Measurements from ENCODE around the gene MTG2. TPM values are rescaled to one million over a fixed set of nuclear protein-coding genes. Genes with fewer than 3 reads are reported as not detected.

MTG2 gene
- total and polyA plus RNA-seq, 2 of the 4 experiments (the other 2 are of a cell fraction) = 11.5 to 25.2 TPM

DNA sequence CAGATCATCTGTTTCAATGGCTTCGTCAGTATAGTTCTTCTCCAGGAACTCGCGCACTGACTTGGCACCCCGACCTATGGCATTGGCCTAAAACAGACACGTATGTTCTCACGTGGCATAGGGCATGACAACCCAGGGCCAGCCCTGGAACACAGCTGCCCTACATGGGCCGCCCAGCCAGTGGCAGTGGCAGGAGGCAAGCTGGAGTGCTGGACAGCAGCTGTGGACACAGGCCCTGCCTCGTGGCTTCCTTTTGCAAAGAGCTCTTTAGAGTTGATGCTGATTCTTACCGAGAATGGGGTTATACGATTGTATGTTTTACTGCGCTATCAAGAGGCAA is 44.7 kb upstream of the MTG2 start:
- dilution Hi-C loops (cut with HindIII; ENCODE audit: low sequenced_read_pairs, unreplicated experiment) (no loop called here), intact Hi-C loops (cut with micrococcal nuclease) (no loop called here), in situ Hi-C loops (cut with MboI; ENCODE audit: low sequenced_read_pairs) (no loop called here)
- H4K20me1 ChIP-seq (ENCODE audit: insufficient read depth, low read length) = peaks cover 97% of the 10 kb centered on the region
- H4K5ac ChIP-seq (ENCODE audit: low read depth, low read length) = no peak overlapping the region
- CTCF ChIA-PET = no interaction called here
- POLR2A ChIA-PET (ENCODE audit: unreplicated experiment) = no interaction called here
- H3K4me1 ChIP-seq (ENCODE audit: control insufficient read depth, insufficient read depth, low read length) = peaks cover 12% of the 10 kb centered on the region
- H2AK9ac ChIP-seq (replicated peaks; ENCODE audit: low read depth, low read length, poor library complexity) = no peak overlapping the region
- no peak overlapping the region for H2BK5ac ChIP-seq (ENCODE audit: low read depth, low read length, poor library complexity, severe bottlenecking)
- H3K14ac ChIP-seq (replicated peaks; ENCODE audit: low read depth, low read length) = no peak overlapping the region
- H4K91ac ChIP-seq (ENCODE audit: insufficient read depth, low read depth, low read length) = no peak overlapping the region
- ATAC-seq (ENCODE audit: low read depth) = no peak
- peaks cover 8% of the 10 kb centered on the region; the same call in 1 of the 2 replicates for H3K9me1 ChIP-seq (ENCODE audit: insufficient read depth, low read length)
- H3K79me1 ChIP-seq (ENCODE audit: low read depth in 1 of 2, low read length in 2 of 2) = peaks cover 13 to 80% of the 10 kb centered on the region in 2 experiments
- H2AFZ ChIP-seq (replicated peaks; ENCODE audit: low read length, poor library complexity) = no peak overlapping the region
- H3K56ac ChIP-seq (ENCODE audit: extremely low read depth, insufficient read depth, low read length) = no peak overlapping the region
- no peak overlapping the region for H3K9ac ChIP-seq (ENCODE audit: low read depth, low read length)
- H2BK120ac ChIP-seq (ENCODE audit: low read depth, low read length) = no peak overlapping the region
- H3K18ac ChIP-seq (ENCODE audit: low read depth, low read length) = no peak overlapping the region
- H4K8ac ChIP-seq (ENCODE audit: low read depth in 2 of 2, low read length in 2 of 2) = no peak overlapping the region
- no peak overlapping the region for H2BK15ac ChIP-seq (ENCODE audit: low read depth, low read length)
- H2BK20ac ChIP-seq (ENCODE audit: low read depth, low read length) = no peak overlapping the region
- 89% methylated on average over 4 of the region's 11 CpGs; no CpG with 5 or more reads in 1 of the 2 experiments for WGBS, 2 experiments (ENCODE audit: extremely low coverage in 2 of 2, insufficient read length in 1 of 2)
- no peak overlapping the region for H3K4ac ChIP-seq (ENCODE audit: low read depth, low read length)
- TF ChIP-seq, protein P1, sequence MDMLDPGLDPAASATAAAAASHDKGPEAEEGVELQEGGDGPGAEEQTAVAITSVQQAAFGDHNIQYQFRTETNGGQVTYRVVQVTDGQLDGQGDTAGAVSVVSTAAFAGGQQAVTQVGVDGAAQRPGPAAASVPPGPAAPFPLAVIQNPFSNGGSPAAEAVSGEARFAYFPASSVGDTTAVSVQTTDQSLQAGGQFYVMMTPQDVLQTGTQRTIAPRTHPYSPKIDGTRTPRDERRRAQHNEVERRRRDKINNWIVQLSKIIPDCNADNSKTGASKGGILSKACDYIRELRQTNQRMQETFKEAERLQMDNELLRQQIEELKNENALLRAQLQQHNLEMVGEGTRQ (IDR thresholded peaks at IDR 0.05; ENCODE audit: low read depth, low read length) = no peak
- no peak for TF ChIP-seq RFX5 (IDR thresholded peaks at IDR 0.05; ENCODE audit: low read depth, low read length)
- TF ChIP-seq, protein P2, sequence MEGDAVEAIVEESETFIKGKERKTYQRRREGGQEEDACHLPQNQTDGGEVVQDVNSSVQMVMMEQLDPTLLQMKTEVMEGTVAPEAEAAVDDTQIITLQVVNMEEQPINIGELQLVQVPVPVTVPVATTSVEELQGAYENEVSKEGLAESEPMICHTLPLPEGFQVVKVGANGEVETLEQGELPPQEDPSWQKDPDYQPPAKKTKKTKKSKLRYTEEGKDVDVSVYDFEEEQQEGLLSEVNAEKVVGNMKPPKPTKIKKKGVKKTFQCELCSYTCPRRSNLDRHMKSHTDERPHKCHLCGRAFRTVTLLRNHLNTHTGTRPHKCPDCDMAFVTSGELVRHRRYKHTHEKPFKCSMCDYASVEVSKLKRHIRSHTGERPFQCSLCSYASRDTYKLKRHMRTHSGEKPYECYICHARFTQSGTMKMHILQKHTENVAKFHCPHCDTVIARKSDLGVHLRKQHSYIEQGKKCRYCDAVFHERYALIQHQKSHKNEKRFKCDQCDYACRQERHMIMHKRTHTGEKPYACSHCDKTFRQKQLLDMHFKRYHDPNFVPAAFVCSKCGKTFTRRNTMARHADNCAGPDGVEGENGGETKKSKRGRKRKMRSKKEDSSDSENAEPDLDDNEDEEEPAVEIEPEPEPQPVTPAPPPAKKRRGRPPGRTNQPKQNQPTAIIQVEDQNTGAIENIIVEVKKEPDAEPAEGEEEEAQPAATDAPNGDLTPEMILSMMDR (conservative IDR thresholded peaks at IDR 0.05; ENCODE audit: low read depth, low read length) = no peak
- TF ChIP-seq ELK1 (IDR thresholded peaks at IDR 0.05; ENCODE audit: borderline replicate concordance, low read depth, low read length) = no peak
- TF ChIP-seq FOS (IDR thresholded peaks at IDR 0.05; ENCODE audit: low read depth, low read length) = no peak
- TF ChIP-seq MAFK (IDR thresholded peaks at IDR 0.05; ENCODE audit: low read depth, low read length) = no peak
- TF ChIP-seq MAZ (IDR thresholded peaks at IDR 0.05; ENCODE audit: borderline replicate concordance, low read depth, low read length) = no peak
- no peak overlapping the region for H2AK5ac ChIP-seq (ENCODE audit: low read depth, low read length)
- no peak overlapping the region for H3K4me3 ChIP-seq (ENCODE audit: insufficient read depth, low read depth, low read length)
- no peak overlapping the region for H3K27ac ChIP-seq (ENCODE audit: insufficient read depth, low read length)
- peaks cover 59% of the 10 kb centered on the region for H3K36me3 ChIP-seq (ENCODE audit: control insufficient read depth, insufficient read depth, low read length)
- H3K27me3 ChIP-seq (ENCODE audit: control insufficient read depth, insufficient read depth, low read length) = no peaks in the 10 kb centered on the region
- no peak for DNase-seq
- H3K23ac ChIP-seq (ENCODE audit: low read depth, low read length) = no peak overlapping the region
- H3K4me2 ChIP-seq (ENCODE audit: low read depth, low read length) = no peak overlapping the region
- BruUV-seq (replicated peaks) = no TSS peak
- no peaks in the 10 kb centered on the region for H3K9me3 ChIP-seq (ENCODE audit: control insufficient read depth, insufficient read depth, low read length)

All from IMR-90 (cell line).